Neuronal stem cell (in vitro differentiated cells): Measurements from ENCODE around the gene RANGAP1.

Experiments
- DNase-seq: peaks from one replicate; pipeline ENCODE4 v3.0.0-alpha.2; 2013; ENCODE audit warnings: low spot score
- H2AFZ ChIP-seq: one replicate; pipeline ENCODE4 v1.6.1; 2013; ENCODE audit warnings: mild to moderate bottlenecking, low read length, inconsistent platforms
- H2AK5ac ChIP-seq: 2 replicates; pipeline ENCODE4 v1.6.1; 2013; ENCODE audit warnings: low read depth, mild to moderate bottlenecking, inconsistent platforms, low read length, moderate library complexity, mixed read lengths
- H2BK120ac ChIP-seq: 2 replicates; pipeline ENCODE4 v1.6.1; 2013; ENCODE audit warnings: low read depth, mild to moderate bottlenecking, inconsistent platforms, low read length, moderate library complexity, mixed read lengths
- H2BK12ac ChIP-seq: one replicate; pipeline ENCODE4 v1.6.1; 2013; ENCODE audit warnings: low read length, inconsistent platforms
- H2BK15ac ChIP-seq: 2 replicates; pipeline ENCODE4 v1.6.1; 2013; ENCODE audit warnings: mild to moderate bottlenecking, low read length, inconsistent platforms, mixed read lengths
- H2BK5ac ChIP-seq: one replicate; pipeline ENCODE4 v1.6.1; 2013; ENCODE audit warnings: inconsistent platforms, mild to moderate bottlenecking, low read length, moderate library complexity
- H3K14ac ChIP-seq: one replicate; pipeline ENCODE4 v1.6.1; 2013; ENCODE audit warnings: low read length, inconsistent platforms
- H3K18ac ChIP-seq: 2 replicates; pipeline ENCODE4 v1.6.1; 2013; ENCODE audit warnings: low read length, inconsistent platforms
- H3K23ac ChIP-seq: 2 replicates; pipeline ENCODE4 v1.6.1; 2013; ENCODE audit warnings: low read depth, mild to moderate bottlenecking, mixed read lengths, low read length, inconsistent platforms; ENCODE audit not compliant: poor library complexity
- H3K27ac ChIP-seq: replicated peaks from 3 replicates; pipeline ENCODE4 v1.5.1; 2013; ENCODE audit warnings: low read length, inconsistent platforms
- H3K27me3 ChIP-seq, 3 experiments: 2 replicates each; pipeline ENCODE4 v1.6.1; 2013; ENCODE audit warnings: low read length in 3 of 3, mild to moderate bottlenecking in 2 of 3, inconsistent platforms in 1 of 3, low read depth in 1 of 3, mixed read lengths in 1 of 3, moderate library complexity in 1 of 3; ENCODE audit not compliant: control insufficient read depth in 3 of 3, insufficient read depth in 3 of 3
- H3K36me3 ChIP-seq, 2 donors: replicated peaks in 1 of 2; 2 replicates each; pipeline ENCODE4 v1.6.1; 2013; ENCODE audit warnings: low read length in 2 of 2; ENCODE audit not compliant: control insufficient read depth in 2 of 2, insufficient read depth in 2 of 2
- H3K4ac ChIP-seq: 2 replicates; pipeline ENCODE4 v1.6.1; 2013; ENCODE audit warnings: inconsistent platforms, mild to moderate bottlenecking, low read length, moderate library complexity
- H3K4me1 ChIP-seq, 2 donors: 1 replicate in 1 of 2; 2 replicates in 1 of 2; pipeline ENCODE4 v1.6.1; 2013; ENCODE audit warnings: low read length in 2 of 2, low read depth in 1 of 2; ENCODE audit not compliant: control insufficient read depth in 2 of 2, insufficient read depth in 1 of 2
- H3K4me2 ChIP-seq: one replicate; pipeline ENCODE4 v1.6.1; 2013; ENCODE audit warnings: mild to moderate bottlenecking, low read length, inconsistent platforms; ENCODE audit not compliant: insufficient read depth, poor library complexity, severe bottlenecking
- H3K4me3 ChIP-seq, 2 donors: 2 replicates each; pipeline ENCODE4 v1.5.1; 2013; ENCODE audit warnings: low read length in 2 of 2, mild to moderate bottlenecking in 2 of 2, inconsistent platforms in 1 of 2, moderate library complexity in 1 of 2
- H3K79me1 ChIP-seq: one replicate; pipeline ENCODE4 v1.6.1; 2013; ENCODE audit warnings: low read depth, mild to moderate bottlenecking, inconsistent platforms, low read length, moderate library complexity
- H3K9ac ChIP-seq: one replicate; pipeline ENCODE4 v1.6.1; 2013; ENCODE audit warnings: mild to moderate bottlenecking, low read depth, low read length, inconsistent platforms; ENCODE audit not compliant: poor library complexity
- H3K9me3 ChIP-seq, 2 donors: replicated peaks in 1 of 2; 2 replicates each; pipeline versions ENCODE3 to v1.6.1; 2013; ENCODE audit warnings: low read length in 2 of 2, mild to moderate bottlenecking in 2 of 2, inconsistent platforms in 1 of 2, low read depth in 1 of 2, mixed read lengths in 1 of 2, moderate library complexity in 1 of 2; ENCODE audit not compliant: control insufficient read depth in 2 of 2, insufficient read depth in 1 of 2
- H4K8ac ChIP-seq: one replicate; pipeline ENCODE4 v1.6.1; 2013; ENCODE audit warnings: low read depth, mild to moderate bottlenecking, inconsistent platforms, low read length, moderate library complexity
- H4K91ac ChIP-seq: one replicate; pipeline ENCODE4 v1.6.1; 2013; ENCODE audit warnings: low read length, low read depth, mild to moderate bottlenecking, inconsistent platforms; ENCODE audit not compliant: poor library complexity
- WGBS, 2 donors: extraction: QIAGEN DNeasy Blood & Tissue Kit; methylation state at CpG; one replicate each; pipeline ENCODE4 v1.1.7; 2013; ENCODE audit warnings: missing lambda C conversion rate in 2 of 2, mixed read lengths in 1 of 2; ENCODE audit not compliant: insufficient read length in 2 of 2, insufficient replicate concordance in 1 of 2; ENCODE audit errors: extremely low coverage in 2 of 2; 5-methylcytosine and 5-hydroxymethylcytosine counted together

The RANGAP1 gene

DNA sequence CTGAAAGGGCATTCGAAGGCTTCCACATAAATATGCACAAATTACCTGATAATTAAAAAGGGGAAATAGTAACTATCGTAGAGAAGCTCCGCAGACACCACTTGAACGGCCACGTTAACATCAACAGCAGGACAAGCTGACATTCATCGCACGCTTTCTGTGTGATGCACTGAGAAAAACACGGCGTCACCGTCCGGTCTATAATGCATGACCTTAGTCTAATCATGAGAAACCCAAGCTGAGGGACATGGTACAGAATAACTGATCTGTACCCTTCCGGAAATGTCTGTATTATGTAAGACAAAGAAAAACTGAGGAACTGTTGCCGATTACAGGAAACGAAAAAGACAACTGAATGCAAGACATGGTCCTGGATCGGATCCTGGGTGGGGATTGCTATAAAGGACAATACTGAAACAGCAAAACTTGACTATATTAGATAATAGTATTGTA lies 678 bp upstream of the RANGAP1 start:
- WGBS, 2 donors, result no CpG with 5 or more reads among the region's 15 CpGs
- H2BK5ac ChIP-seq, result no peak overlapping the region
- H3K27me3 ChIP-seq, result no peaks in the 10 kb centered on the region
- H3K4ac ChIP-seq, result no peak overlapping the region
- no peak overlapping the region for H4K8ac ChIP-seq
- H3K9ac ChIP-seq, result no peak overlapping the region
- no peak overlapping the region for H2BK15ac ChIP-seq
- no peak overlapping the region for H2AK5ac ChIP-seq
- no peak overlapping the region for H3K14ac ChIP-seq
- H3K18ac ChIP-seq, result no peak overlapping the region
- DNase-seq, result no peak
- H2BK12ac ChIP-seq, result no peak overlapping the region
- no peak overlapping the region for H4K91ac ChIP-seq
- H2AFZ ChIP-seq, result peak overlapping the region; percentile 81
- peak overlapping the region; percentile 59 for H3K4me2 ChIP-seq
- peaks cover 7 to 8% of the 10 kb centered on the region in 2 donors for H3K4me1 ChIP-seq
- peak overlapping the region; percentile 1 to 96 for H3K4me3 ChIP-seq
- H2BK120ac ChIP-seq, result no peak overlapping the region
- no peaks in the 10 kb centered on the region for H3K9me3 ChIP-seq
- H3K36me3 ChIP-seq, result peaks cover 11 to 28% of the 10 kb centered on the region in 2 donors
- H3K27ac ChIP-seq, result no peak overlapping the region
- H3K79me1 ChIP-seq, result peaks cover under 1% of the 10 kb centered on the region
- H3K23ac ChIP-seq, result no peak overlapping the region

DNA sequence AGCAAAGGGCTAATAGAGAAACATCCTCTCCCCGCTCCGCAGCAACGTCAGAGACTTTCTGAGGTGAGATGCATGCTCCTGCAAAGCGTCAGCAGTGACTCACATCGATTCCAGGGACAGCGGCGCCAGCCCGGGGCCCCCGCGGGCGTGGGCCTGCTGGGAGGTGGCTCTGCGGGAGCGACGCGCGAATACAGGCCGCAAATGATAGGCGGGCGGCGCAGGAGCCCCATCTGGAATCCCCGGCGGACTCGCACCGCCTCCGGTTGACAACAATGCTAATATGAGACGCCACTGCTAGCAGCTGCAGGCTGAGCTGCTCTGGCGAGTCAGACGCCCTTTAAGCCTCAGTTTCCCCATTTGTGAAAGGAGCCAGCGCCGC lies 557 bp downstream of the RANGAP1 start:
- Histone ChIP-seq H3K27me3 (no peaks in the 10 kb centered on the region), H2AK5ac (peak overlapping the region; percentile 48), H3K14ac (no peak overlapping the region), H4K8ac (no peak overlapping the region), H2BK120ac (peak overlapping the region; percentile 6), H3K9ac (peak overlapping the region; percentile 83), H3K23ac (no peak overlapping the region), H3K9me3 (no peaks in the 10 kb centered on the region), H2BK12ac (no peak overlapping the region), H3K4me3 (peak overlapping the region; percentile 96 to 97), H2BK15ac (no peak overlapping the region), H3K4me1 (peaks cover 5 to 7% of the 10 kb centered on the region in 2 donors), H3K18ac (peak overlapping the region; percentile 66), H3K4ac (peak overlapping the region; percentile 13), H3K79me1 (peaks cover 7% of the 10 kb centered on the region), H2AFZ (peak overlapping the region; percentile 96), H4K91ac (no peak overlapping the region), H3K4me2 (peak overlapping the region; percentile 79), H3K36me3 (peaks cover 22 to 41% of the 10 kb centered on the region in 2 donors), H3K27ac (peak overlapping the region; percentile 77), H2BK5ac (peak overlapping the region; percentile 56)
- peak; percentile 37 for DNase-seq
- no CpG with 5 or more reads among the region's 30 CpGs for WGBS, 2 donors

DNA sequence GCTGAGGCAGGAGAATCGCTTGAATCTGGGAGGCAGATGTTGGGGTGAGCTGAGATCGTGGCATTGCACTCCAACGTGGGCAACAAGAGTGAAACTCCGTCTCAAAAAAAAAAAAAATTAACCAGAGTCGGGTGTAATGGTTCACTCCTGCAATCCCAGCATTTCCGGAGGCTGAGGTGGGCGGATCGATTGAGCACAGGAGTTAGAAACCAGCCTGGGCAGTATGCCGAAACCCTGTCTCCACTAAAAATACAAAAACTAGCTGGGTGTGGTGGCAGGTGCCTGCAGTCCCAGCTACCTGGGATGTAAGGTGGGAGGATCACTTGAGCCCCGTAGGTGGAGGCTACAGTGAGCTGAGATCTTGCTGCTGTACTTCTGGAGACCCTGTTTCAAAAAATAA lies 1.5 kb downstream of the RANGAP1 start:
- H4K91ac ChIP-seq, result no peak overlapping the region
- H2BK5ac ChIP-seq, result no peak overlapping the region
- no peak overlapping the region for H4K8ac ChIP-seq
- no peak overlapping the region for H3K4ac ChIP-seq
- H2BK120ac ChIP-seq, result no peak overlapping the region
- no peak overlapping the region for H2BK12ac ChIP-seq
- H3K4me2 ChIP-seq, result no peak overlapping the region
- no peak overlapping the region for H2BK15ac ChIP-seq
- no peaks in the 10 kb centered on the region for H3K9me3 ChIP-seq
- H3K4me1 ChIP-seq, result peaks cover 1 to 5% of the 10 kb centered on the region in 2 donors
- peaks cover 29 to 50% of the 10 kb centered on the region in 2 donors for H3K36me3 ChIP-seq
- no peak overlapping the region for H2AFZ ChIP-seq
- H3K27ac ChIP-seq, result no peak overlapping the region
- DNase-seq, result no peak
- H3K14ac ChIP-seq, result no peak overlapping the region
- WGBS, 2 donors, result no CpG with 5 or more reads among the region's 10 CpGs
- no peak overlapping the region for H3K23ac ChIP-seq
- H3K27me3 ChIP-seq, result no peaks in the 10 kb centered on the region
- no peak overlapping the region for H2AK5ac ChIP-seq
- peak overlapping the region in 1 of 2 donors; percentile 9 for H3K4me3 ChIP-seq
- peaks cover 7% of the 10 kb centered on the region for H3K79me1 ChIP-seq
- no peak overlapping the region for H3K18ac ChIP-seq
- no peak overlapping the region for H3K9ac ChIP-seq

DNA sequence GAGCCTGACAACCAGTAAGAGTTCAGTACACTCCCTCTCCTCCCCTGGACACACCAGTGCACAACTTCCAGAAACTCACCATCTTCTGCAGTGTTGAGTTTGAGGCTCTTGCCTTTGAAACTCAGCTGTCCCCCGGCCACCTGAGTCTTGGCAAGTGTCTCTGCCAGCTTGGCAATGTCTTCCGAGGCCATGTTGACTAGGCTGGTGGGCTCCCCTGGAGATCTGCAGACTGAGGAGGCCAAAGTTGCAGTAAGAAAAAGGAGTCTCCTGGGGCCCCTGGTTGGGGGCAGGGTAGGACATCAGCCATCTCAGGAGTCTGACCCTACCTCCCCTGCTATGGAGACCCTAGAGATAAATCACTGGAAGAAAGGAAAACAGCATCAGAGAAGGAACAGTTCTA lies 5.1 kb downstream of the RANGAP1 start:
- WGBS, 2 donors, result no CpG with 5 or more reads among the region's 2 CpGs
- Histone ChIP-seq H2AK5ac (no peak overlapping the region), H2AFZ (no peak overlapping the region), H2BK12ac (no peak overlapping the region), H3K18ac (no peak overlapping the region), H3K23ac (no peak overlapping the region), H3K4ac (no peak overlapping the region), H3K79me1 (peaks cover 8% of the 10 kb centered on the region), H3K9me3 (peaks cover 0 to 3% of the 10 kb centered on the region in 2 donors), H3K27ac (no peak overlapping the region), H4K8ac (no peak overlapping the region), H2BK15ac (no peak overlapping the region), H3K4me2 (no peak overlapping the region), H3K9ac (no peak overlapping the region), H2BK120ac (no peak overlapping the region), H3K36me3 (peaks cover 46 to 83% of the 10 kb centered on the region in 2 donors), H3K14ac (no peak overlapping the region), H3K4me3 (no peak overlapping the region), H3K4me1 (peaks cover 0 to 3% of the 10 kb centered on the region in 2 donors), H2BK5ac (no peak overlapping the region), H4K91ac (no peak overlapping the region), H3K27me3 (no peaks in the 10 kb centered on the region)
- DNase-seq, result no peak
